Activated naive CD4-positive, alpha-beta T cell treated with anti-CD3 and anti-CD28 coated beads, Interleukin-2, amount 10 ng/mL, durations not matched to agents 7 days and 5 days (primary cell): ENCODE measurements around the gene THNSL1.

ENCODE experiments used
- CTCF ChIA-PET: fragments of 350-600 bp; sonication (Branson Sonifier 250); formaldehyde crosslinking; loops from one replicate; lab custom pipeline; 2021; ENCODE audit warnings: antibody characterized with exemption; lab: Charles Lee
- DNase-seq: peaks from one replicate; pipeline ENCODE4 v3.0.0-alpha.2; 2020
- H3K27ac Mint-ChIP-seq: one replicate; pipeline ENCODE4 v1.8.0; 2021; ENCODE audit warnings: mild to moderate bottlenecking, moderate library complexity, mixed read lengths
- H3K27me3 Mint-ChIP-seq: one replicate; pipeline ENCODE4 v1.8.0; 2021; ENCODE audit warnings: mild to moderate bottlenecking, mixed read lengths
- H3K36me3 Mint-ChIP-seq: one replicate; pipeline ENCODE4 v1.8.0; 2021; ENCODE audit warnings: mixed read lengths
- H3K4me1 Mint-ChIP-seq: one replicate; pipeline ENCODE4 v1.8.0; 2021; ENCODE audit warnings: mixed read lengths
- H3K4me3 Mint-ChIP-seq: one replicate; pipeline ENCODE4 v1.8.0; 2021; ENCODE audit warnings: mild to moderate bottlenecking, moderate library complexity, mixed read lengths
- H3K9me3 Mint-ChIP-seq: one replicate; pipeline ENCODE4 v1.8.0; 2021; ENCODE audit warnings: mixed read lengths

THNSL1 gene

DNA sequence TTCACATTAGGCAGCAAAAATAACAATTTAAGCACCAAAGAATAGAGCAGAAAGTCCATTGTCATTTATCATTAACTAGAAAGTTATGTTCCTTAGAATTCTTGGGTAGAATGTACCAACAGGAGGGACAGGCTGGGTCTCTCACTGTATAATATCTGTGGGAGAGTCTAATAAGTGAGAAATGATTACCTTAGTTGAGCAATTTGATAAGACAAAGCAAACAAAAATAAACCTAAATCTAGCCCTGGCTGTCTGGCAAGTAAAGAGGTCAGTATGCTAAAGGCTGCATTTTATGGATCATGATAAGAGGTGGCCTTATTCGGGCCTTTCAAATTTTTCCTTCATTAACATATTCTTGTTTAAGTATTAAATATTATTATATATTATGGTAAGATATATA lies 35.6 kb downstream of the THNSL1 start:
- H3K36me3 Mint-ChIP-seq = no peaks in the 10 kb centered on the region
- no peak overlapping the region for H3K27ac Mint-ChIP-seq
- H3K9me3 Mint-ChIP-seq = no peaks in the 10 kb centered on the region
- H3K27me3 Mint-ChIP-seq = peaks cover 6% of the 10 kb centered on the region
- no peaks in the 10 kb centered on the region for H3K4me1 Mint-ChIP-seq
- no peak overlapping the region for H3K4me3 Mint-ChIP-seq
- no peak for DNase-seq
- CTCF ChIA-PET = no interaction called here

DNA sequence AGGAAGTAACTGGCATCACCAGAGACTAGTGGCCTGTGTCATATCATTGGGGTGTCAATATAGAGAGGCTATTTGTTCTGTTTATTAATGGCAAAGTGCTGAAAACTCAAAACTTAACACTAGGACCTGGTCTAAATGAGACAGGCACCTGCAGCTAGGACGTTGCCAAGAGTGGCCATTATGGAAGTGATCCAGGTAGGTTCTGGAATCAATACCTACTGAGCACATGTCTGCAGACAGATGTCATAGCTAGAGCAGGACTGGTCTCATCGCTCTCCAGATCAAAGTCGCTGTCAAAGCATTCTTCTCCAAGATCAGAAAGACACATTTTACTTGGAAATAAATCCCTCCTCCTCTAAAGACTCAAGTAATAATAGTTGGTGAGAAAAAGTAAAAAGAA lies 40.3 kb downstream of the THNSL1 start:
- peaks cover 2% of the 10 kb centered on the region for H3K4me1 Mint-ChIP-seq
- H3K36me3 Mint-ChIP-seq = no peaks in the 10 kb centered on the region

DNA sequence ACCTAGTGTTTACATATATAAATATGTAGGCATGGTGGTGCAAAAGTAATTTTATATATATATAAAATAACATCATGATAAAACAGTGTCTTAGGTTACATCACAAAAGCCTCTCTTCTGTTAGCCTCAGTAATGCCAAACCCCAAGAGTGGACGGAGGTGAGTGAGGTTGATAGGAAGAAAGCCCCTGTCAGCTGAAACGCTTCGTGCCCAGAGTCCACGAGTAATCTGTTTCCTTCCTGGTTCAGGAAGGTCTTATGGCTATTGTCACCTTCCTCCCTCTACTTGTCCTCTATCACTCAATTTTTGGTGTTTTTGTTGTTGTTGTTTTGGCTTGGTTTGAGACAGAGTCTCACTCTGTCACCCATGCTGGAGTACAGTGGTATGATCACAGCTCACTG lies 41.5 kb downstream of the THNSL1 start:
- Mint-ChIP-seq H3K9me3 (no peaks in the 10 kb centered on the region), H3K36me3 (no peaks in the 10 kb centered on the region), H3K4me1 (peaks cover 12% of the 10 kb centered on the region), H3K4me3 (no peak overlapping the region), H3K27ac (no peak overlapping the region), H3K27me3 (peaks cover 10% of the 10 kb centered on the region)
- CTCF ChIA-PET = interaction anchor here (1.3 kb wide), 1 partner anchor 36 kb away, joined by 3 read pairs; no protein-coding TSS in a partner anchor
- no peak for DNase-seq

More for the DNA sequence above, 40.3 kb downstream of the THNSL1 start:
- H3K9me3 Mint-ChIP-seq = no peaks in the 10 kb centered on the region
- peaks cover 6% of the 10 kb centered on the region for H3K27me3 Mint-ChIP-seq
- no peak overlapping the region for H3K27ac Mint-ChIP-seq
- DNase-seq = no peak
- no peak overlapping the region for H3K4me3 Mint-ChIP-seq
- CTCF ChIA-PET = interaction anchor here (0.5 to 1.3 kb wide), 2 partner anchors 9 to 35 kb away, joined by 3 to 4 read pairs; no protein-coding TSS in a partner anchor

DNA sequence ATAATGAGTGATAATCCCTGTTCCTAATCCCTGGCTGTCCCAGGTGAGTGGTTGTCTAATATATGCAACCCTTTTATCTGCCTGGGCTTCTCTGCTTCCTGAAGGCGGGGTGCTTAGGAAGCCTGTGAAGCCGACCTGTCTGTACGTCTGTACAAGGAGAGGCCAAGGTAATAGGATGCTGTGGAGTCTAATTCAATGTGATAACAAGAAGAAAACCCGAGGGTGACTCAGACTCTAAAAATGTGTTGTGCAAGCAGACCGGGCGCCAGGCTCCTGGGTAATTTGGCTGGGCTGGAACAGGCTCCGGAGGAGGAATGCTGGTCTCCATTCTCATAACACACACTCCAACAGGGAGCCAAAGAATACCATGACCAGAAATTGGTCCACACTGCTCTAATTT lies 43.6 kb downstream of the THNSL1 start:
- Mint-ChIP-seq H3K4me1 (peaks cover 21% of the 10 kb centered on the region), H3K27ac (no peak overlapping the region), H3K9me3 (no peaks in the 10 kb centered on the region), H3K27me3 (peaks cover 10% of the 10 kb centered on the region), H3K36me3 (no peaks in the 10 kb centered on the region), H3K4me3 (no peak overlapping the region)
- no peak for DNase-seq
- CTCF ChIA-PET = no interaction called here

DNA sequence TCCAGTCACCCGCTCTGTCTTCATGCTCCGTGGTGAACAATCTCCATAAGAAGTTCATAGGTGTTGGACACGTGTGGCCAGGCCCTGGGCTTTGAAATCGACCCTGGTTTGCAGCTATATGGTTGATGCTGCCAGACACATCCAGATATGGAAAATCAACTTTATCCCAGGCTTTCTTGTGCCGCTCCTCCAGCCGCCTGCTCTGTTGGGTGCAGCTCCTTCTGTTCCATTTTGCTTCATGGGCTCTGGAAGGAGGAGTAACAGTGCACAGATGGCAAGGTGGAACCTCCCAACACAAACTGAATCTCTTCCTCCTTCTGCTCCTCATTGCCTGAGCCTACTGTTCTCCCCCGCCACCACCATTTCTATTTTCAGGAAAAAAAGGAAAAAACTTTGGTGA lies 44.7 kb downstream of the THNSL1 start:
- no peak for DNase-seq
- no peaks in the 10 kb centered on the region for H3K9me3 Mint-ChIP-seq
- H3K27ac Mint-ChIP-seq = no peak overlapping the region
- no peaks in the 10 kb centered on the region for H3K36me3 Mint-ChIP-seq
- H3K27me3 Mint-ChIP-seq = peaks cover 10% of the 10 kb centered on the region
- no peak overlapping the region for H3K4me3 Mint-ChIP-seq
- CTCF ChIA-PET = no interaction called here
- peaks cover 21% of the 10 kb centered on the region for H3K4me1 Mint-ChIP-seq

DNA sequence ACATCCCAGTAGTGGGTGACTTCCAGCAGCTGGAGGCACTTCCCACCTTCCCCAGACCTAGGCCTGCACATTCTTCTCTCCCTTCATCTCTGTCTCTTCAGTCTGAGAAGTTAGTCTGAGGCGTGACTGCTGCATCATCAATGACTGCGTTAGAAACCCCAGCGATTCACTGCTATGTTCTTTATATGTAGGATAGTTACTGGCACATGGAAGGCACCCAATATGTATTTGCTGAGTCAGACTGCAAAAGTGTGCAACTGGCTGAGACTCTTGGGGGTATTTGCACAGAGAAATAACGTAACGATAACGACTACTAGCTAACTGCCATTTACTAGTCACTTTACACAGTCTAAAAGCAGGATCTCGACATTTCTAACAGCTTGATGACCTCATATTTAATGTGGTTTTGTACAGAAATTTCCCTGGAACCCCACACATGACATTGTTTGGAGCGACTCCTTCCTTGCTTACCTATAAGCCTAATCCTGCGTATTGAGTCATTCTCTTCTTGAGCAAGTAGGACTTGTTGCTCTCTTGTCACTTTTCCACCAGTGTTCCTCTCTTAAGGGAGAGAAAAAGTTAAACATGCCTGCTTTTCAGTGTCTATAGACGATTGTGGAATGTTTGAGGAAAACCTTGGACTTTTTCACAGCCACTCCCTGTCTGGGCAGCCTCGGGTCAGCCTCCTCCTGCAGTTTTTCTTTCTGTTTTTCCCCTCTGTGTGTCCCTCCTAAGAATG lies 45.5 kb downstream of the THNSL1 start:
- no peaks in the 10 kb centered on the region for H3K9me3 Mint-ChIP-seq
- DNase-seq = no peak
- H3K27me3 Mint-ChIP-seq = peaks cover 10% of the 10 kb centered on the region
- peak overlapping the region; percentile 56 for H3K27ac Mint-ChIP-seq
- CTCF ChIA-PET = no interaction called here
- no peak overlapping the region for H3K4me3 Mint-ChIP-seq
- H3K4me1 Mint-ChIP-seq = peaks cover 21% of the 10 kb centered on the region
- H3K36me3 Mint-ChIP-seq = no peaks in the 10 kb centered on the region

DNA sequence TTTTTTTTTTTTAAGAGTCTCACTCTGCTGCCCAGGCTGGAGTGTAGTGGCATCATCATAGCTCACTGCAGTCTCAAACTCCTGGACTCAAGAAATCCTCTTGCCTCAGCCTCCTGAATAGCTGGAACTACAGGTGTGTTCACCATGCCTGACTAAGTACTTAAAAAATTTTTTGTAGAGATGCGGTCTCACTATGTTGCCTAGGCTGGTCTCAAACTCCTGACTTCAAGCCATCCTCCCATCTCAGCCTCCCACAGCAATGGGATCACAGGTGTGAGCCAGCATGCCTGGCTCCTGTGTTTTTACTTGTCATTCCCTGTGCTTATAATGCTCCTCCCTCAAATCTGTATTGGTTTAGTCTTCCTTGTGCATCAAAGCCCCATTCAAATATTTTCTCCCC lies 46.7 kb downstream of the THNSL1 start:
- no peak overlapping the region for H3K4me3 Mint-ChIP-seq
- peaks cover 10% of the 10 kb centered on the region for H3K27me3 Mint-ChIP-seq
- no peak for DNase-seq
- peaks cover 21% of the 10 kb centered on the region for H3K4me1 Mint-ChIP-seq
- H3K9me3 Mint-ChIP-seq = no peaks in the 10 kb centered on the region
- no peak overlapping the region for H3K27ac Mint-ChIP-seq
- no peaks in the 10 kb centered on the region for H3K36me3 Mint-ChIP-seq
- CTCF ChIA-PET = no interaction called here

DNA sequence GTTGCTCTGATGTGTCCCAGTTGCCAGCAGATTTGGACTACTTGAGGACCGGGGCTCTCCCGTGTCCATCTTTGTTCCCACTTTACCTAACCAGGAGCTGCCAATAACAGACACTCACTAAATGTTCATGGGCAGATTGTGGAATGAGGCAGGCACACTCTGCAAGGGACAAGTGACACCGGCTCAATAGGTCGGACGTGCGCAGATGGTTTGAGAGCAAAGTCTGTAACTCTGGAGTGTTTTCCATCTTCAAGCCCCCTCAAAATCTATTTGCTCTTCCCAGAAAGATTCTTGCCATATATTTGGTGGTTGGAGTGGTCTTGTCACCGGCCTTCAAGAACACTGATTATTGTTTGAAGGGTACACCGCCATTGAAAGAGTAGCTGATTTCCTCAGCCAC lies 47.2 kb downstream of the THNSL1 start:
- Mint-ChIP-seq H3K27ac (no peak overlapping the region), H3K27me3 (peaks cover 10% of the 10 kb centered on the region), H3K4me3 (no peak overlapping the region), H3K9me3 (no peaks in the 10 kb centered on the region), H3K4me1 (peaks cover 21% of the 10 kb centered on the region), H3K36me3 (no peaks in the 10 kb centered on the region)
- CTCF ChIA-PET = interaction anchor here (0.6 kb wide), 1 partner anchor 18 kb away, joined by 3 read pairs; no protein-coding TSS in a partner anchor
- no peak for DNase-seq

DNA sequence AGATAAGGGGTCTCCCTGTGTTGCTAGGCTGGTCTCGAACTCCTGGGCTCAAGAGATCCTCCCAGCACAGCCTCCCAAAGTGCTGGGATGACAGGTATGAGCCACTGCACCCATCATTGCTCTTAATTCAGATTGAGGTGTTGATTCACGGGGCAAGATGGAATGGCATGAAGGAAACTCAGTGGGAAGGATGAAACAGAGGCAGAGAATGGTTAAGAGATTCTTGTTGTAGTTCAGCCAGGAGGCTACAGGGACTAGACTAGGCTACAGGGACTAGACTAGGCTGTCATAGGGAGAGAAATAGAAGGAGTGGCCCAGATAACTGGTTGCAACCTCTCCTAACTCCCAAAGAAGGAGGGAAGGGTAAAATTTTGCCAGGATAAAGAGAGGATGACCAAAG lies 48.0 kb downstream of the THNSL1 start:
- DNase-seq = no peak
- Mint-ChIP-seq H3K9me3 (no peaks in the 10 kb centered on the region), H3K4me1 (peaks cover 21% of the 10 kb centered on the region), H3K27ac (no peak overlapping the region), H3K4me3 (no peak overlapping the region), H3K36me3 (no peaks in the 10 kb centered on the region), H3K27me3 (peaks cover 10% of the 10 kb centered on the region)
- CTCF ChIA-PET = no interaction called here

DNA sequence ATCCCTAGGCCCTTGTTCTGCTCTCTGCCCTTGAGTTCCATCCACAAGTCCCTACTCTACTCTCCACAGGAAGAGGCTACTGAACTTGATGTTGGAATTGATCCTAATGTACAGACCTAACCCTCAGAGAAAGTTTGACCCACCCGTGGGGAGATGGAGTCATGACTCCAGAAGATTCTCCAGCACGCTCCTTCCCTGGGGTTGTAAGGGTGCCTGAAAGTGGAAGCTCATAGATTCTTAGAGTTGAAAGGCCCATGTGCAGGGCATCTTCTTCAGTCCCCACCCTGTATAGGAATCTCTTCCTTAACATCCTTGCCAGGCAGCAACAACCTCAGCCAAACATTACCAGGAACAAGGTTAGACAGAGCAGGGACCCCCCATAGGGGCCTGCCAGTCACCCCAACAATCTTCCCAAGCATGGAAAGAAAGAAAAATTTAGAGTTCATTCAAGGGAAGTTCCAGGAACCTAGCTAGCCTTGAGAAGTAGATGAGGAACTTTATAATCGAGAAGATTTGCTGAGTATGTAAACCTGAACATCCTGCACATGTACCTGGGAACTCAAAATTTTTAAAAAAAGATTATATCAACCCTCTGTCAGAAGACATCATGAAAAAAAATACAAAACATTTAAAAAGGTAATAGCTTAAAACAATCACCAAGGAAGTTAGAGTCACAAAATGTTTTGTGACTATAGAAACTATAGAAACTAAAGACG lies 49.5 kb downstream of the THNSL1 start:
- Mint-ChIP-seq H3K36me3 (no peaks in the 10 kb centered on the region), H3K9me3 (no peaks in the 10 kb centered on the region), H3K4me3 (no peak overlapping the region), H3K27me3 (peaks cover 10% of the 10 kb centered on the region), H3K4me1 (peaks cover 21% of the 10 kb centered on the region), H3K27ac (no peak overlapping the region)
- CTCF ChIA-PET = interaction anchor here (0.7 kb wide), 1 partner anchor 11 kb away, joined by 3 read pairs; no protein-coding TSS in a partner anchor
- no peak for DNase-seq

DNA sequence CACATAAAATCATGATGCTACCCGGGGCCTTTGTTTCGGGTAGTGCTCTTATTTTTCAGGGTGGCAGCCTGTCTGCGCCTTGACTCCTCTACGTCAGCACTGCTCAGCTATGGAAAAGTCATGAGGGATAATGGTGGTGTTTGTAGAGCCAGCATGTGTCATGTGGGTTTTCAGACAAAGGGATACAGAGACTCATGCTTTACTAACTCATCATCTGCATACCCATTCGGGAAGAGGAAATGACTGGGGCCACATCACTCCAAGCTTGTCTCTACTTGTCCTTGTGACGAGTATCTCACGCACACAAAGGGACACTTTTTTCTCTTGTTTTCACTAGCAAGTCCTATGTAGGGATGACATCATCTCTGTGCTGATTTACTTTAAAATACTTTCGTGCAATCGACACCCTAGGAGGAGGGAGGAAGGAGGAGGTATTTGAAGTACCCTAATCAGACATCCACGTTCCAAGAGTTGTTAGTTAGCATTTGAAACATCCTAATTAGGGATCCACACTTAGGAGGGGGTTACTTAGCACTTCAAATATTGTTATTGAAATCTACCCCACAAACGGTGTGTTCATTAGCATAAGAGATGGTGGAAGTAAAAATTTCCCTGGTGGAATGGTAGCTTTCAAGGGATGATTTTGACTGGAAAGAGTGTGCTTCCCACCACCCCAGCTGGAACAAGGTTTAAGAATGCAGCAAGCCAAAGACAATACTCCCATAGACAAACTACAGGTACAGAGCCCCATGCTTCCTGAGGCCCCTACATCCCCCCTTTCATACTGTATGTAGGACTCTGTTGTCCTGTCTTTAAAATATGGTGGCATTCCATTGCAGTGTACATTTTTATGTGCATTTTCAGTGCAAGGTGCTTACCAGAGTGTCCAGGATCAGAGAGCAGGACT lies 52.0 kb downstream of the THNSL1 start:
- Mint-ChIP-seq H3K4me1 (peaks cover 5% of the 10 kb centered on the region), H3K27me3 (no peaks in the 10 kb centered on the region), H3K9me3 (no peaks in the 10 kb centered on the region), H3K27ac (no peak overlapping the region), H3K36me3 (no peaks in the 10 kb centered on the region), H3K4me3 (no peak overlapping the region)
- CTCF ChIA-PET = no interaction called here
- DNase-seq = no peak

DNA sequence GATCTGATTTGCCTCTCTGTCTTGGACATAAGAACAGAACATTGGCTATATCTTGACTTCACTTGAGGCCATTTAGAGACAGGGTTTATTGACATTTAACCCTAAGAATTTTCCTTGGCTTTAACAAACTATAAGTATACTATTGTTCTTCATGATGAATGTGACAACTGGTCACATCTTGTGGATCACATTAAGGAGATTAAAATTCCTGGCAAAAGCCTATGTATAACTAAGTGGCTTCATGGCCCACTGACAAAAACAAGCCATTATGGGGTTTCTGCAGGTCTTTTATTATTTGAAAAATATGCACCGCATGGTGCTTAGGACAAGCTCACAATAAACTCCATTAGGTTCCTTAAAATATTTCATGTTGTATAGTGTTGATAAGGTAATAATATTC lies 54.8 kb downstream of the THNSL1 start:
- Mint-ChIP-seq H3K4me3 (no peak overlapping the region), H3K27ac (no peak overlapping the region), H3K4me1 (no peaks in the 10 kb centered on the region), H3K9me3 (no peaks in the 10 kb centered on the region), H3K27me3 (no peaks in the 10 kb centered on the region), H3K36me3 (no peaks in the 10 kb centered on the region)
- DNase-seq = no peak
- CTCF ChIA-PET = no interaction called here

DNA sequence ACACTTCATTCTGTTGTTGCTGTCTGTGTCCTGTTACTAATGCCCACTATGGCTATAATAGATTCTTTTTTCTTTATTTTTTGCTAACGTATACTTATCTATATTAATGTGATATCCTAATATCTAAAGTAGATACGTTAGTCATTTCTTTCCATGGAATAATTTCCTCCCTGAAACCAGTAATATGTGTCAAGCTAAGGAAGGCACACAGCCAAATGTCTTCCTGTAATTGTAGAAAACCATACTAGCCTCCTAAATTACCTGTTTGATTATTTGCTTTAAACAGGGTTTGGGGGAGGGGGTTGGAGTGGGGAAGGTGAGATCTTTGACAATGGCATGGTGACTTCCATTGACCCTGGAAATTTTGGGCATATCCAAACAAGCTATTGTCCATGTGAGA lies 56.4 kb downstream of the THNSL1 start:
- Mint-ChIP-seq H3K4me1 (no peaks in the 10 kb centered on the region), H3K36me3 (no peaks in the 10 kb centered on the region), H3K9me3 (no peaks in the 10 kb centered on the region), H3K27ac (no peak overlapping the region), H3K4me3 (no peak overlapping the region), H3K27me3 (peaks cover 4% of the 10 kb centered on the region)
- CTCF ChIA-PET = no interaction called here
- no peak for DNase-seq

DNA sequence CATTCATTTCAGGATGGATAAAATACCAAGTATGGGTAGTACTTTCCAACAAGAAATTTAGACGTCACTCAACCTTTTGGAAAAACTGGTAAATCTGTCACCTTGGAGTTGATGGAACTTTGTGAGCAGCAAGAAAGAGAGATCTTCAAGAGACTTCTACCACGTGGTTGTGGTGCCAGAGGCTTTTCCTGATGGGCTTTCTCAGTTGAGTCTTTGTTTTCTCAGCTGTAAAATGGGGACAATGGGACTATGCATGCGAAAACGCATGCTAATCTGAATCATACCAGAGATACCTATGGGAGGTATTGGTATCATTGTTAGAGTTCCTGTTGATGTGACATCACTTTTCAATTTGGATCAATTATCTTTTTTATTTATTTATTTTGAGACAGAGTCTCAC lies 59.4 kb downstream of the THNSL1 start:
- no peak overlapping the region for H3K27ac Mint-ChIP-seq
- H3K36me3 Mint-ChIP-seq = no peaks in the 10 kb centered on the region
- peaks cover 4% of the 10 kb centered on the region for H3K27me3 Mint-ChIP-seq
- no peaks in the 10 kb centered on the region for H3K4me1 Mint-ChIP-seq
- no peaks in the 10 kb centered on the region for H3K9me3 Mint-ChIP-seq
- no peak overlapping the region for H3K4me3 Mint-ChIP-seq
- CTCF ChIA-PET = interaction anchor here (1.4 kb wide), 1 partner anchor 9 kb away, joined by 3 read pairs; no protein-coding TSS in a partner anchor
- no peak for DNase-seq
